GM12873 (cell line): ENCODE measurements around the gene TANC1.

Source experiments
- TF ChIP-seq, protein P1 (sequence below): IDR thresholded peaks from 2 replicates; pipeline ENCODE4 v1.5.1; 2012; ENCODE audit warnings: low read depth, mild to moderate bottlenecking, moderate library complexity, low read length, control low read depth; ENCODE audit not compliant: insufficient read depth; ENCODE audit errors: missing control alignments

Gene TANC1

DNA sequence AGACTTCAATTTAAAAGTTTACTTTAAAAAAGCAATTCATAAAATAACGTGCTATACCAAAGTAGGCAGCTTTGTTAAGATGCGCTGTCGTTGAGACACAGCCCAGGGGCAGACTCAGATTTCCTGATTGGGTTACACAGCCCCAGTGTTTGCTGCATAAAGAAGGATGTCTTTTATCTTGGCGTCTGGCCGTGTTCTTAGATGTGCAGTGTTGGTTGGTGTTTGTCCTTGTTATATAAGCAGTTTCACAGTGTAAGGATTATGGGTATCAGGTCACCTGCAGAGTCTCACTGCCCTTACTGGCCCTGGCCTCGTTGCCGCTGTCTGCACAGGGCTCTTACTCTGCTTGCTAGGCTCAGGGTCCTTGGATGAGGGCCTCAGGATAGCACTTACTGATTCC lies 209.5 kb downstream of the TANC1 start:
- TF ChIP-seq, protein P1, sequence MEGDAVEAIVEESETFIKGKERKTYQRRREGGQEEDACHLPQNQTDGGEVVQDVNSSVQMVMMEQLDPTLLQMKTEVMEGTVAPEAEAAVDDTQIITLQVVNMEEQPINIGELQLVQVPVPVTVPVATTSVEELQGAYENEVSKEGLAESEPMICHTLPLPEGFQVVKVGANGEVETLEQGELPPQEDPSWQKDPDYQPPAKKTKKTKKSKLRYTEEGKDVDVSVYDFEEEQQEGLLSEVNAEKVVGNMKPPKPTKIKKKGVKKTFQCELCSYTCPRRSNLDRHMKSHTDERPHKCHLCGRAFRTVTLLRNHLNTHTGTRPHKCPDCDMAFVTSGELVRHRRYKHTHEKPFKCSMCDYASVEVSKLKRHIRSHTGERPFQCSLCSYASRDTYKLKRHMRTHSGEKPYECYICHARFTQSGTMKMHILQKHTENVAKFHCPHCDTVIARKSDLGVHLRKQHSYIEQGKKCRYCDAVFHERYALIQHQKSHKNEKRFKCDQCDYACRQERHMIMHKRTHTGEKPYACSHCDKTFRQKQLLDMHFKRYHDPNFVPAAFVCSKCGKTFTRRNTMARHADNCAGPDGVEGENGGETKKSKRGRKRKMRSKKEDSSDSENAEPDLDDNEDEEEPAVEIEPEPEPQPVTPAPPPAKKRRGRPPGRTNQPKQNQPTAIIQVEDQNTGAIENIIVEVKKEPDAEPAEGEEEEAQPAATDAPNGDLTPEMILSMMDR: no peak

DNA sequence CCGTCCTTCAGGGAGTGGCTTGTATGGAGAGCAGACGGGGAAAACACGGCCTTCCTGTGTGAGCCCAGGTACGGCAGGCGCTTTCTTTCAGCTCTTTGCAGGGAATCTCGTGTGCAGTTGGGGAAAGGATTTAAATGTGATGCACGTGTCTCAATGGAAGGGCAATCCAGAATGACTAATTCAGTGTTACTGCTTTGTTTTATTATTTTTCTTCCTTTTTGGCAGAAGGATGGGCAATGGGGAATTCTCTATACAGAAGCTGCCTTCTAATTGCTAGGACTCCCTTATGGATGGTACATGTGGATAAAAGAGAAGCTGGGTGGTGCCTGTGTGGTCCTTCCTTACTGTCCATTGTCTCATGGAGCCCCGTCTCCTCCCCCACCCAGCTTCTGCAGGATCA lies 210.7 kb downstream of the TANC1 start:
- TF ChIP-seq, protein P1: no peak

- TF ChIP-seq, protein P1: no peak
Observed at GRCh38 chr2:159179696-159180095, 211.3 kb downstream of the TANC1 start.

DNA sequence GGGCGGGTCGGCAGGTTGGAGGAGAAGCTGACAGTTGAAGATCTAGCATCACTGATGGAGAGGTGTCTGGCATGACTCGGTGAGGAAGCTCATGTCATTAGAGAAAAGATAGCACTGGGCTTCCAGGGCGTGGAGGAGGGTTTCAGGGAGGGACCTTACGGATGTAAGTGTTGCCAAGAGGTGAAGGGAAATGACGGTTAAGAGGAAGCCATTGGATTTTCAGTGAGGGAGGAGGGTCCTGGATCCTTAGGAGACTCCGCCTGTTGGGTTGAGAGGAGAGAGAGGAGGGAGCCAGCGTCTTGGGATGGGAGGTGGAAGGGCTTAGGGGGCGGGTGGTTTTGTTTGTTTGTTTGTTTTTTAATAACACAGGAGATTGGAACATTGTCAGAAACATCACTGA lies 214.9 kb downstream of the TANC1 start:
- TF ChIP-seq, protein P1: no peak

- TF ChIP-seq, protein P1: peak; percentile 73
Observed at GRCh38 chr2:159185401-159186130, 217.1 kb downstream of the TANC1 start.

DNA sequence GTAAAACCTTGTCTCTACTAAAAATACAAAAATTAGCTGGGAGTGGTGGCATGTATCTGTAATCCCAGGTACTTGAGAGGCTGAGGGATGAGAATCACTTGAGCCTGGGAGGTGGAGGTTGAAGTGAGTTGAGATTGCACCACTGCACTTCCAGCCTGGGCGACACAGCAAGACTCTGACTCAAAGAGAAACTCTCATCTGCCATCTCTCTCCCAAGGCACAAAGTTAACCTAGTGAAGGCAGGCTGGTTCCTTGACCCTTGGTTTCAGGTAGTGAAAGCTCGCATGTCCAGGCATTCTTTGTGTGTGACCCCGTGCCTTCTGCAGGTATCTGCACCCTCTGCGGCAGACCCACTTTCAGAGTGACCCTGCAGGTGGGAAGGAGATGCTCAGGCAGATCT lies 218.0 kb downstream of the TANC1 start:
- TF ChIP-seq, protein P1: no peak

DNA sequence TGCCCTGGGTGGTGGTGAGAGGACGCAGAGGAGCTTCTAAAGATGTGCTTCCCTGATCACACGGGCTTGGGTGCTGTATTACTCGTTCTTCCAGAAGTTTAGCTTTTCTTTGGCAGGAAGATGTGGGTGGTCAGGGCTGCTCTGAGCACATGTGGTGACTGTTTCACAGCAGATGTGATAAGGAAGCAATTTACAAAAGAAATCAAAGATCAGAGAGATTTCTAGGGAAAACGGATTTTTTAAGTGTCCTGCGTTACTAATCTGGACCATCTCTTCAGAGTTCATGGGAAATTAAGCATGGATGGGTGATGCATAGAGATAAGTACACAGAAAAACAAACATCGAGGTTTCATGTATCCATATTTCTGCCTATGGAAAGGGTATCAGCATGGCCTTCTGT lies 218.7 kb downstream of the TANC1 start:
- TF ChIP-seq, protein P1: no peak

DNA sequence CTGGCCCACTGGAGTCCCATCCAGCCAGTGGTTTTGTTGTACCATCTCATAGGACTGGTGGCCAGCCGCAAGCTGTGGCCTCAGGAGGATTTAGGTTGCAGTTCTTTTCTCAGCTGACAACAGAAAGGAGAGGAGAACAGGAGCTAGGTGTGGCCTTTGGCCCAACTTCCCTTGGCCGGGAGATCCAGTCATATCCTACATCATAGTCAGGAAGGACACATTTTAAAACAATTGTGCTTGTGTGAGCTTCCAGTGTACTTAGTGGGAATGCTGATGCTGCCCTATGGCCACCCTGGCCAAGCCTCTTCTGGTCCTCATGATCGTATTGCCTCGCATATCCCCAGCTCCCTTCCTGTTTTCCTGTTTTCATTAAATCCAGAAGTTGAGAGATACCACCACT lies 220.0 kb downstream of the TANC1 start:
- TF ChIP-seq, protein P1: no peak
